GM19328 (cell line): ENCODE results near the gene GFAP.

ENCODE experiments used
- ATAC-seq: cut with Tn5 transposase; IDR thresholded peaks from one replicate; pipeline ENCODE4 v1.9.1; 2021; ENCODE audit warnings: mild to moderate bottlenecking, moderate library complexity; ENCODE audit not compliant: unreplicated experiment

Gene GFAP

GRCh38 chr17:44915862-44916780 is 821 bp upstream of the GFAP start:
- ATAC-seq = no peak

- no peak for ATAC-seq
Measured at GRCh38 chr17:44914698-44915271, 515 bp downstream of the GFAP start.

- no peak for ATAC-seq
Measured at GRCh38 chr17:44914148-44914547, 1.2 kb downstream of the GFAP start.

- ATAC-seq = no peak
Measured at GRCh38 chr17:44913676-44914075, 1.6 kb downstream of the GFAP start.

- no peak for ATAC-seq
Measured at GRCh38 chr17:44912763-44913544, 2.3 kb downstream of the GFAP start.

- ATAC-seq = no peak
Measured at GRCh38 chr17:44911133-44912001, 3.9 kb downstream of the GFAP start.

- ATAC-seq = no peak
Measured at GRCh38 chr17:44910231-44911106, 4.8 kb downstream of the GFAP start.

- no peak for ATAC-seq
Measured at GRCh38 chr17:44909681-44910144, 5.6 kb downstream of the GFAP start.

- ATAC-seq = no peak
Measured at GRCh38 chr17:44908761-44909326, 6.5 kb downstream of the GFAP start.

GRCh38 chr17:44907729-44908470 is 7.4 kb downstream of the GFAP start:
- no peak for ATAC-seq

- no peak for ATAC-seq
Measured at GRCh38 chr17:44906763-44907728, 8.3 kb downstream of the GFAP start.

GRCh38 chr17:44906010-44906646 is 9.2 kb downstream of the GFAP start:
- no peak for ATAC-seq

GRCh38 chr17:44905006-44906000 is 10.0 kb downstream of the GFAP start:
- ATAC-seq = no peak

- no peak for ATAC-seq
Measured at GRCh38 chr17:44904001-44904984, 11.0 kb downstream of the GFAP start.
